ENCODE data around the gene ALCAM.
"Not testable (repeated sequence)": the region's sequence is repeated elsewhere in the genome, so short reads cannot be mapped to it uniquely, and the experiment has no call there.

The ALCAM gene

DNA sequence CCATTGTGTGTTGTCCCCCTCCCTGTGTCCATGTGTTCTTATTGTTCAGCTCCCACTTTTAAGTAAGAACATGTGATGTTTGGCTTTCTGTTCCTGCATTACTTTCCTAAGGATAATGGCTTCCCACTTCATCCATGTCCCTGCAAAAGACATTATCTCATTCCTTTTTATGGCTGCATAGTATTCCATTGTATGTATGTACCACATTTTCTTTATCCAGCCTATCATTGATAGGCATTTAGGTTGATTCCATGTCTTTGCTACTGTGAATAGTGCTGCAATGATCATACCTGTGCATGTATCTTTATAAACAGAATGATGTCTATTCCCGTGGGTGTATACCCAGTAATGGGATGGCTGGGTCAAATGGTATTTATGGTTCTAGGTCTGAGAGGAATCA, 23.1 kb downstream of the ALCAM start:
- not testable (repeated sequence) for DNase-seq (ENCODE audit: low read depth)

DNA sequence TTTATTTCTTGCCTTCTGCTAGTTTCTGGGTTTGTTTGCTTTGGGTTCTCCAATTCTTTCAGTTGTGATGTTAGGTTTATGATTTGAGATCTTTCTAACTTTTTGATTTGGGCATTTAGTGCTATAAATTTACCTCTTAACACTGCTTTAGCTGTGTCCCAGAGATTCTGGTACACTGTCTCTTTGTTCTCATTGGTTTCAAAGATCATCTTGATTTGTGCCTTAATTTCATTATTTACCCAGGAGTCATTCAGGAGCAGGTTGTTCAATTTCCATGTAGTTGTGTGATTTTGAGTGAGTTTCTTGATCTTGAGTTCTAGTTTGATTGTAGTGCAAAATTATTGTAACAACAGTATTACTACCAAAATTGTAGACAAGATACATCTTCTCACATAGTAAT, 25.9 kb downstream of the ALCAM start:
- DNase-seq (ENCODE audit: low read depth), result not testable (repeated sequence)

DNA sequence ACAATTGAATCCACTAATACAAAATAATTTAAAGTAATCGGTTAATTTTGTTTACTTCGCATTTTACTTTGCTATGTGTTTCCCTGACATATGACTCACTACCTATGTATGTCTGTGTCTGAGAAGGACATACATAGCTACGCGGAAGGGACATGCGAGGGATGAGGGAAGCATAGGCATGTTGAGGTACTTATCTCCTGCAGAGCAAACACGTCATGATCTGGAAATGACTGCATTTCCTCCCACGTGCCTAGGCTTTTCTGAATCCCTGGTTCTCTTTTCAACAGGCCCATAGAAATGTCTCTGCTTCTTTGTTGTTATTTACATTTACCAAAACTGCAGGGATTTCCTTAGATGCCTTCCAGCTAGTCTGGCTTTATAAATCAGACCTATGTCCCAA, 27.5 kb downstream of the ALCAM start:
- no peak for DNase-seq (ENCODE audit: low read depth)

DNA sequence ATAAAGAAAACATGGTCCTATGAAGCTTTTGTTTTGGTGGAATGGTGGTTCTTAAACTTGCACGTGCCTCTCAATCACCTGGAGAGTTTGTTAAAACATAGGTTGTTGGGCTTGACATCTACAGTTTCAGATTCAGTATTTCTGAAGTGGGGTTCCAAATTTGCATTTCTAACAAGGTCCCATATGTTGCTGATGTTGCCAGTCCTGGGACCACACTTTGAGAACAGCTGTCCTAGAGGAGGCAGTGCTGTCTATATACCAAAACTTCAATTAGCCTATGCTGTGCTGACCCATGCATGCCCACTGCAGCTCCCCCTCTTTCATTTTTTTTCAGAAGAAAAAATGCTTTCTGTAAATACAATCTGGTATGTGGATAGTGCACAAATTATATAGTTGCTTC, 31.3 kb downstream of the ALCAM start:
- no peak for DNase-seq (ENCODE audit: low read depth)

DNA sequence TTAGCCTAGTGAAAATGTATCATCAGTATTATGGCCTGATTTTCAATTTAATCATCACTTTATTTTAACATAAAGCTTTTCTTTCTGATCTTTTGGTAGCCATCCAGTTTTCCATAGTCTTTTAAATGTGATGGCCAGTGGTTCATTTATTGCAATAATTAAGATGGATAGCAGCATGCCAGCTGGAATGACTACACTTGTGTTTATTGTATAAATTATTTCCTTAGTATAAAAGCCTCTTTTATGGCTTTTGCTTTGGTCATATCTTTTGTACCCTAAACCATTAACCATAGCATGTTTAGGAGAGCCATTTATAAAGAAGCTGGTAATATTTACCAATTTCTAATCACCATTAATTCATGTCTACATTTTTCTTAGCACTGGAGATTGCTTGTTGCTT, 31.7 kb downstream of the ALCAM start:
- DNase-seq (ENCODE audit: low read depth), result no peak

DNA sequence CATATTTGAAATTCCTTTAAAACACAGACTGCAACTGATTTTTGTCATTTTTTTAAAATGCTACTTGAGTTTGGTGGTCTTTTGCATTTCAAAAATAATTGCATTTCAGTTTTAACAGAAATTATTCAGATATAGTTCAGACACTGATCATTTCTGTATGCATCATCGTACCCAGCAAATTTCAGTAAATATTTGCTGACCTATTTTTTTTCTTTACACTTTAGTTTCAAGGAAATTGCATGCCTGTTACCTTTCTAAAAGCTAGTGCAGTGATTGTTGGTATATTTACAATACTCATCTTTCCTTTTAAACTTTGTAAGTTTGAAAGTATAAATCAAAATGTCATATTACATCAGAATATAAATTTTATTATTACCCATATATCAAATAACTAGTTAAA, 32.4 kb downstream of the ALCAM start:
- DNase-seq (ENCODE audit: low read depth), result no peak

DNA sequence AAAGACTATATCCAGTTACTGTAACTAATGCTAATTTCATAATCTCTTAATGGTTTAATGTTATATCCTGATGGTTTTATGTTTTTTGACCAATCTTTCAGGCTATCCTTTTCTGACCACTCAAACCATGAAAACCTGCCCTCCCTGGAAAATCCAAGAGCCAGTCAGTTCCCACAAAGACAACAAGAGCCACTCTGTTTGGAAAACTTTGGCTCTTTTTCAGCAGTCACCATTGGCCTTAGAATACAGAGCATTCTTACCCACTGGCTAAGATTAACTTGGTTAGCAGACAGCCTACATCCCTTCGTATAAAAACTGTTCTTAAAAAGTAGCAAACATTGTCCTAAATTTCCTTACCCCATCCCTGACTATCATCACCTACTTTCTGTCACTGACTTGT, 32.9 kb downstream of the ALCAM start:
- DNase-seq (ENCODE audit: low read depth), result no peak

DNA sequence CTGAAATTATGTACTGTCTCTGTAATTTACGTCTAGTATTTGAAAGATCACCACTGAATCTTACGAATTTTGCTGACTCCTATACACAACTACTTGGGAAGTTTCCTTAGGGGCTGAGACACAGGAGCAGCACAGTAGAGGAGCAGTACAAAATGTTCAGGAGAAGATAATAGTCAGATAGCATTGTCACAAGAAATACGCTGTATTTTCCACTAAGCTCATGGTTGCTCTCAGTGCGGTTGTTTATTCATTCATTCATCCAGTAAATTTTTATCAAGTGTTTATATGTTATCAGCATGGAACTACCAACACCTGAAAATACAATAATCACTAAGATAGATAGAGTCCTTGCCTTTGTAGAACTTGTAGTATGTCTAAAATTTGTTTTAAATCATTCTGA, 34.5 kb downstream of the ALCAM start:
- DNase-seq (ENCODE audit: low read depth), result no peak

DNA sequence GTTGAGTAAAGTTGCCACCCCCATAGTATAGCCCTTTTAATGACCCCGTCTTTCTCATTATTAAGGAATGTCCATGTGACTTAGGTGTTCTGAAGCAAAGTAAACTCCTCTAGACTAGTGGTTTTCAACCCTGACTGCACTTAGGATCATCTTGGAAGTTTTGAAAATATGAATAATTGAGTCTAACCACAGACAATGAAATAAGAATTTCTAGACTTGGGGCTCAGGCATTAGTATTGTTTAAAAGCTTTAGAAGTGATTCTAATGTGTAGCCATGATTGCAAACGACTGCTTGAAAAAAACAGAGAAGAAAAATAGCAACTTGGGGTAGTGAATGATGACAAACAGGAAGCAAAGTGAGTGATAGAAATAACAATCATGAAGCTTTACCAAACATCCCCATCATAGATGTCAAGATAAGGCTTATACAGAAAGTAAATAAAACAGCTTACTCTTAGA, 35.0 kb downstream of the ALCAM start:
- peak; percentile 12 for DNase-seq (ENCODE audit: low read depth)

DNA sequence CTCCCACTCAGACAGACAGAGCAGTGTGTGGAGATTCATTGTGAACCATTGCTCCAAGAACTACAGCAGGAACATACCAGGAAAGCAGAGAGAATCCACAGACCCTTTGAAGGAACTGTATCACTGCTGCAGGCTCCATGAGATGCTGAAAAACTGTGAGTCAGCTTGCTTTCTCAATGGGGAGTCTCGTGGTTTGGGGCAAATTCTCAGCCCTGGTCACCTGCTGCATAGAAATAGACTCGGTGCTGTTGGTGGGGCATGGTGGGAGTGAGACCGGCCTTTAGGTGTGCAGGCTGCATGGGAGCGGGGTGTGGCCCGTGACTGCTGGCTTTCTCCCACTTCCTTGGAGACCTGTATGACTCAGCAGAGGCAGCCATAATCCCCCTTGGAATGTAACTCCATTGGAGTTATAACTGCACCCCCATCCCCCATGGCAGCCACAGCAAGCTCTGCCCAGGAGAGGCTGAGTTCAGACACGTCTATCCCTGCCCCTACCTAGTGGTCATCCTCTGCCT, 35.6 kb downstream of the ALCAM start:
- DNase-seq (ENCODE audit: low read depth), result peak; percentile 51

DNA sequence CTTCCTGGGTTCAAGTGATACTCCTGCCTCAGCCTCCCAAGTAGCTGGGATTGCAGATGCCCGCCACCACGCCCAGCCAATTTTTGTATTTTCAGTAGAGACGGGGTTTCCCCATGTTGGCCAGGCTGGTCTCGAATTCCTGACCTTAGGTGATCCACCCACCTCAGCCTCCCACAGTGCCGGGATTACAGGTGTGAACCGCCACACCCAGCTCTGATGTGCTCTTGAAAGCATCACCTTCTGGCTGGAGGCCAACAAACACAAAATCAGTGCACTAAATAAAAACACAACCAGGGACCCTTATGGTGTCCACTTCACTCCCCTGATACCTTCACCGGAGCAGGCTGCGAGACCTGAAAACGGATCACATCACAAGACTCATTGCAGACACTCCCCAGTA, 36.3 kb downstream of the ALCAM start:
- DNase-seq (ENCODE audit: low read depth), result not testable (repeated sequence)

DNA sequence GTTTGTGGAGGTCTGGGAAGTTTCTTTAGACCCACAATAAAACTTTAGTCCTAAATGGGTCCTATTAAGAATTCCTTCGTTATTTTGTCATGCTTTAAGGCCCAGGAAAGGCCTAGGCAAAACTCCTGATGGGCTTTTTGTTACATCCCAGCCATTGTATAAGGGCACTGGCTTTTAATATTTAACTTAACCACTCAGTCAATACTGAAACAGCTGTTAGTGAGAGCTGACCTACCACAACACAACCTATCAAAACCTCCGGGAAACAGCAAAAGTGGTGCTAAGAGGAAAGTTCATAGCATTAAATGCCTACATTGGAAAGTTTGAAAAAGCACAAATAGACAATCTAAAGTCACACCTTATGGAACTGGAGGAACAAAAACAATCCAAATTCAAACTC, 39.6 kb downstream of the ALCAM start:
- DNase-seq (ENCODE audit: low read depth), result no peak

DNA sequence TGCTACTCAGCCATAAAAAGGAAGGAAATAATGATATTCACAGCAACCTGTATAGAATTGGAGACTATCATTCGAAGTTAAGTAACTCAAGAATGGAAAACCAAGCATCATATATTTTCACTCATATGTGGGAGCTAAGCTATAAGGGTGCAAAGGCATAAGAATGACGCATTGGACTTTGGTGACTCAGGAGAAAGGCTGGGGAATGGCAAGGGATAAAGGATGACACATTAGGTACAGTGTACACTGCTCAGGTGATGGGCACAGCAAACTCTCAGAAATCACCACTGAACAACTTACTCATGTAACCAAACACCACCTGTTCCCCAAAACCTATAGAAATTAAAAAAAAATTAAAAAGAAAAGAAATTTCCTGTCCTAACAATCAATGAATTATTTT, 42.7 kb downstream of the ALCAM start:
- no peak for DNase-seq (ENCODE audit: low read depth)

DNA sequence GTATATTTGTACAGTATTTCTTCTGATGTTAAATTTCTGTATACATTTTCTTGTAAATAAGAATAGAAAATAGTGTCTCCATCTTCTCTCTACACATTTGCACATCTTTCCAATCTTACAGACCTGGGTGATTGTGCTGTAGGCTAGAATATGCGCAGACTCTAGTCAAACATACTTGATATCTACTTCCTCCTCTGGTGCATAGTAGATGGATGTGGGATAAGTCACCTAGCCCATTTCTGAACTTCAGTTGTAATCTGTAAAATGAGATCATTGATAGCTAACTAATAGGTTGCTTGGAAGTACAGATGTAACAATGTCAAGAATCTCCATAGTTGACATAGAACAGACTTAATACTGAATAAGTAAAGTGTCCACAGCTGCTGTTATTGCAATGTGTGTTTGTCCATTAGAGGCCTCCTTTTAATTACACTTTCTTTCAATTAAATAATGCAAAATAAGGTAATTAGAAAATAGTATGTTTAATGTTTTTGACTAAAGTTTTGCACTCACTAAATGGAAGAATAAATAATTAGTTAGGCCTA, 46.7 kb downstream of the ALCAM start:
- no peak for DNase-seq (ENCODE audit: low read depth)

DNA sequence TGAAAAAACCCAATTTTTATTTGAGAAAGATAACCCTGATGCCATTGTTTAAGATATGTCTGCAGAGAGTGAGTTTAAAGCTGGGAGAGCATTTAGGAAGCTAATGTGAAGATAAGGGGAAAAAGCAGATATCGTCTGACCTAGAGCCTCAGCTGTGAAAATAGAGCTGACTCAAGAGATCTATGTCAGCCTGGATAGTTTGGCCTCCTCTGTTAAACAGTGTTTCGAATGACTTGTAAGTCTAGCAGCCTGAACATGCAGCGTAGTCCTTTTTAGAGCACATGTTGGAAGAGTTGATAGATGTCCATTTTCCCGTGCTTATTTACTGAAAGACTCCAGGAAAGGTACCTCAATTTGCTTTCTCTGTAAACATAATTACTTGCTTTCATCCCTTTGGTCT, 48.1 kb downstream of the ALCAM start:
- no peak for DNase-seq (ENCODE audit: low read depth)

DNA sequence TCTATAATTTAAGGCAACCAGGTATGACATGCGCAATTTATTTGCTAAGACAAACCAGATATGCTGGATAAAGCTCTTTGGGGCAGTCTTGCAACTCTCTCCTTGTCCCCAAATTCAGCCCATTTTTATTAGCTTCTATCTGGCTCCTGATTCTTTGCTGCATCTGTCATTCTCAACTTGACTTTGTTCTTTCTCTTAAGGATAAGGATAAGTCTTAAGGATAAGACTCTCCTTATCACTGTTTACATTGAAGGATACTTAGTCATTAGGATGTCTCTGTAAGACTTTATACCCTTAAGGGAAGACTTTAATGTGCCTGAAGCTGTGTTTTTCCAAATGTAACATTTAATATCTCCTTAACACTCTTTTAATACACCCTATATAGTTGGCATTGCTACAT, 49.2 kb downstream of the ALCAM start:
- no peak for DNase-seq (ENCODE audit: low read depth)

DNA sequence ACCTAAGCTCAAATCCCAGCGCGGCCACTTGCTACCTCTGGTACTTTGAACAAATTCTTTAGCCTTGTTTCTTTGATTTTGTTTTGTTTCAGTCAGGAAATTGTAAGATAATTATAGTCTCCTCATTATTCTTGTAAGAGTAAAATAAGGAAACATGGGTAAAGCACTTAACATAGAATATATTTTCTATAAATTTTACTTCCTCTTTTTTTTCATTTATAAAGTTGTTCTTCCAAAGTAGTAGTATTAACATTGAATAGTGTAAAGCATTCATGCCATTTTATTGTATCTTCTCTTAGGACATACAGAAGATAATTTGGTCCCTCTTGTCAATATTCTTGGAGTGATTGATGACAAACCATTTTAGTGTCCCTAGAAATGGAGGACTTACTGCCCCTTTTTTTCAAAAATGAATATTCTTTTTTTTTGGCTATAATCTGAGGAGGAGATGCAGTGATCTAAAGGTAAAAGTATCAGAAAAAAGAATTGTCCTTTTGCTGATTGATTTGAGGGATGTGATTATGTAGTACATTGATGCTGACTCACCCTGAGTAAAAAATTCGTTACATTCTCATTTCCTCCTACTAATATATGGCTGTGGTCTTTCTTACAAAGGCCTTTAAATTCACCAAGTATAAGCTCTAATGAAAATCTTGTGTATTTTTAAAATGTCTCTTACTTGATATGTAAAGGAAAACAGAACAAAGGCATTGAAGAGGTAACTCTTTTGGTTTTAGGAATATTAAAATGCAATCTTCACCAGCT, 51.0 kb downstream of the ALCAM start:
- DNase-seq (ENCODE audit: low read depth), result no peak

DNA sequence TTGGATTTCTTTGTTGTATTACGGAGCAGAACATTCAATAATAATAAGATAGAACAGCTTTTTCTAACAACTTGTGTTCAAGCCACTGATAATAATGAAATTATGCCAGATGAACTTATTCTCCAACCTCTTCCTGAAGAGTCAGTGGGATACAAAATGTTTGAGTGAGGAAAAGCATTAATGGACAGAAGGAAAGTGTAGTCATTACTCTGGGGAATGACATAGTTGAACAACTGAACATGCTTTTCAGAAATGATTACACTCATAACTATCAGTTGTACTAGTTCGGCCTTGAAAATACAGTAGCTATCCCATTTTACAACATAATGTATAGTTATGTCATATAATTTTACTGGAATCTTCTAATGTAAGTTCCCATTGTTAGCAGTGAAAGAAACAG, 55.9 kb downstream of the ALCAM start:
- no peak for DNase-seq (ENCODE audit: low read depth)

DNA sequence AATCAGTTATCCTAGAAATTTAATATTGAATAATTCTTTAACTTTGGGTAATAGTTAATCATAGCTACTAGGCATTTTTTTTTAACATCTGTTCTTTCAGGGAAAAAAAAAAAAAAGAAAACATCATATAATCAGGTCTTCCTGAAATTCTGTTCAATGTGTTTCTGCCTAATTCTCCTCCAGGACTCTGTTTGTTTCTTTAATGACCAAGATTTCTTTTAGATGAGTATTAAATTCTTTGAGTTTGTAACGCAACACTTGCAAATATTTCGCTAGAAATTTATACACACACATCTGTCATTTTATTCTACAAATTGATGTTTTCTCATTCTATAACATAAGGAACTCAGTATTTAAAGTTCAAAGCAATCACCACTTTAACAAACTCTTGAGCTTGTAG, 56.7 kb downstream of the ALCAM start:
- no peak for DNase-seq (ENCODE audit: low read depth)

DNA sequence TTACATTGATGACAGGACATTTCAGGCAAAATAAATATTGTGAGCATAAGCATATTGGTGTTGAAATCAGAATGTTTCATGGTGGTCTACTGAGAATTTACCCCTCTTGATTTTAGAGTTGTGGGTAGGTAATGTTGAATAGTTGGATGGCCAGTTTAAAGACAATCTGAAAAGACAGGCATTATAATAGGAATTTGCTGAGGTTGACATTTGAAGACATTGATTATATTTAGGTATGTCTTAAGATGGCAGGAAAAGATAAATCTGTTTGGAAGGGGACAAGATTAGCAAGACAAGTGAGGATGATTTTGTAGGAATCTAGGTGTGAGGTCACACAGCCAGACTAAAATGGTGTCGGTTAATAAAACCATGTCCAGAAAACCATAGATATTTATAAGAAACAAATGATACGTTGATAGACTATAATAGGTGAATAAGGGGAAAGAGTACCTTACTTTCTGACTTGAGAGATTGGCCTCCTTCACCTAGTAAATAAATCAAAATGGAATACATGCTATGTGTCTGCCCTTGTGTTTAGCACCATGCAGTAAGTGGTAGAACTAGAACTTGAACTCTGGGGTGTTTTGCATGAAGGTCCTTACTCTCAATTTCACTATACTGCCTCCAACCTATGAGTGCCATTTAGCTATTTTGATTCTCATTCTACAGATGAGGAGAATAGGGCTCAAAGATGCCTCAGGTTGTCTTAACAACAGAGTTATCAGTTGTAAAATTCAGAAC, 57.9 kb downstream of the ALCAM start:
- no peak for DNase-seq (ENCODE audit: low read depth)

DNA sequence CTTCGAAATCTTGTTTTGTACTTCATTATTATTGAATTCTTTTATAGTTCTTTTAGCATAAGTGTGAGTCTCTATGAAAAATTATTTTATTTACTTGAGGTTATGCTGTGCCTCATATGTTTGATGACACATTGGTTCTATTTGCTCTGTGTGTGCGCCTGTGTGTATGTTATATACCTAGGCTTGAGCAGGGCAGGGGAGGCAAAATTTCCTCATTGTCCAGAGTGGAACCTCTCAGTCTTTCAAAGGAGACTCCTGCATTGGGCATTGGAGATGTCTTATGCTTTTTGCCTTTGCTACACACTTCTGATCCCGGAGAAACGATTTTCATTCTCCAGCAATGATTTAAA, 58.4 kb downstream of the ALCAM start:
- DNase-seq (ENCODE audit: low read depth), result no peak

DNA sequence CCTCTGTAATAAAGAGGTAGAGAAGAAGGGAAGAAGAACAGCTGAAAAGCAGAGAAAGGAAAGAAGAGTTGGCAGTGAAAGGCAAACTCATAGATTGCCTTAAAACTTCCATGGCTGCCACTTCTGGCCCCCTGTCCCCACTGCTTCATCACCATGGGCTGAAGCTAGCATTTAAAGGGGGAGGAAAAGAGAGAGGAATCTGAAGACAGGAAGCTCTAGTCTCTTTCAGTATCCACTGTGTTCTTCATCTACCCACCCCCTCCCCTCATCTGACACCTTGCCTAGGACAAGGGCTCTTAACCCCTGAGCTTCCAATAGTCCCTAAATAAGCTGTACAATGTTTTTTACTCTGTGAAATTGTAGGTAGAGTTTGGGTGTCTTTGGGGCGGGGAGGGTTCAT, 60.6 kb downstream of the ALCAM start:
- DNase-seq (ENCODE audit: low read depth), result no peak

DNA sequence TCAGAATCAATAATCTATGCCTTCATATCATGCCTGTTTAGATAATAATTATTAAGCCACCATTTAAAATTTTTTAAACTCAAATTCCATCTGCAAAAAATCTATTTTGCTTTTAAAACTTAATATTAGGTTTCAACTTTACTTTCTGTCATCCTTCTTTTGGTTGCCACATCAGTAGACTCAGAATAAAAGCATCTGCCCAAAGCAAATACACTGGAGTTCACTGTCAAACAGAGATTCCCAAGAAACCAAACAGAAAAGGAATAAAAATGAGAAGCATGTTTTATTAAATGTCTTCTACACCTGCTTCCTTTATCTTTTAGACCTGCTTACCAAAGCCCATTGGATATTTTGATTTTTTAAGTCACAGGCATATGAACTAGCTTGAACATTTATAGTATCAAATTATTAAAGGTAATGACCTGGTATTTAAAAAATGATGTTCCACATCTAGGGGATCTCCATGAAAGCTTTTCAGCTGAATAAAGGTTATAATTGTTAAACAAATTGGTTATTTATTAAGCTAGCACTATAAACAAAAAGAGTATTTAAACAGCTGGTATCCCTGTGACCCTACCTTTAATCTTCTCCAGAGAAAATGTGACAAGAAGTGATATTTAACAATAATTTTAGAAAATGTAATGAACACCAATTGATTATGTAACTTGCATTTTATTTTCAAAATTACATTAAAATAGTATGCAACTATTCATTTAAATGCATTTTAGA, 62.5 kb downstream of the ALCAM start:
- no peak for DNase-seq (ENCODE audit: low read depth)
